SKM-1 (cell line): ENCODE results near the gene KRTAP2-4.
"Not testable (repeated sequence)": the region's sequence is repeated elsewhere in the genome, so short reads cannot be mapped to it uniquely, and the experiment has no call there.

Experiments
- DNase-seq: peaks from one replicate; lab custom pipeline; 2025; ENCODE audit not compliant: unreplicated experiment; lab: John Stamatoyannopoulos, UW

KRTAP2-4 gene

DNA sequence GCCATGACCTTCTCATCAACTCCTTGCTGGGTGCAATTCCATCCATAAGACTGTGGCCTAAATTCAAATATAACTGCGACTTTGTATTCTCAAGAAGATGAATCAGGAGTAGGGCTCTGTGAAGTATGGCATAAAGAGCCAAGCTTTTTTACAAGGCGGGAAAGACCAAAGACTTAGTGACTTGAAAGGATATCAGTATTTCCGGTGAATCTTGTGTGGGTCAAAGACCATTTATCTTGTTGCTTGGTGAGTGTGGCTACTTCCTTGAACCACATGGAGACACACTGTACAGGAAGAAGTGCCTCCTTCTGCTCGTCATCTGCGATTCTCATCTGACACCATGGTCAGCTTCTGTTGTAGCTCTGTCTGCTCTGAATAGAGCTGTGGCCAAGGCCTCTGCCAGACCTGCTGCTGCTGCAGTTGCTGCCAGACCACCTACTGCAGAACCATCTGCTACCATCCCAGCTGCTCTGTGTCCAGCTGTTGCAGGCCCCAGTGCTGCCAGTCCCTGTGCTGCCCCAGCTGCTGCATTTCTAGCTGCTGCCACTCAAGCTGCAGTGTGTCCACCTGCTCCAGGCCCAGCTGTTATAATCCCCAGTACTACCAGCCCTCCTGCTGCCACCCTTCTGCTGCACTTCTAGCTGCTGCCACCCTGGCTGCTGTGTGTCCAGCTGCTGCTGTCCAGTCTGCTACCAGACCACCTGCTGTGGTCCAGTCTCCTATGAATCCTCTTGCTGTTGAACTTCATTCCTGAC, 6.1 kb upstream of the KRTAP2-4 start:
- no peak for DNase-seq

DNA sequence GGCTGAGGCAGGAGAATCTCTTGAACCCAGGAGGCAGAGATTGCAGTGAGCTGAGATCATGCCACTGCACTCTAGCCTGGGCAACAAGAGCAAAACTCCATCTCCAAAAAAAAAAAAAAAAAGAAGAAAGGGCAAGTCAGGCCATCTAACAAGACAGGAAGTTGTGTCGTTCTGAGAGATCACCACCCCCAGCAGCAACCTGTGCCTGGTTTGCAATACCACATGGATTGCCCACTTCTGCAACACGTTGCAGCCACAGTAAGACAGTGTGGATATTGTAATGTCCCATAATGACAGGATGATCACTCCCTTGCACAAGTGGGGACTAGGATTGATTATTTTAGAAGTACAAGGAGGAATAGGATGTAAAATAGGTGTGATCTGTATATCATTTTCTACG, 3.4 kb upstream of the KRTAP2-4 start:
- no peak for DNase-seq

DNA sequence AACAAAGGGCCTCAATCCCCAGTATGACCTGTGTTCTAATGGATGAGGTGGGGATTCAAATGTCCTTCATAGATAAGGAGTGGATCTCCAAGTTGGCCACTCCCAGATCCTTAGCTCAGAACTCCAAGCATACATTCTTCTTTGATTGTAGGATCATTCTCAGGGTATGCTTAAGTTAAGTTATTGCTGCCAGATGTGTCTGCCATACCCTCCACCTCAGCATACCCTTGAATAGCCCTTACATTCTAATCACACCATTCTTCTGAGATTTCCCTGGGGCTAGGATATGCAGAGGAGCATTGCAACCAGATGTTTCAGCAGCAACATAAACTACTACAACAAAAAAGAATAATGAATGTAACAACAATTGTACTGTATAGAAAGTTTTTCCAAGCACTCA, 1.6 kb upstream of the KRTAP2-4 start:
- no peak for DNase-seq

DNA sequence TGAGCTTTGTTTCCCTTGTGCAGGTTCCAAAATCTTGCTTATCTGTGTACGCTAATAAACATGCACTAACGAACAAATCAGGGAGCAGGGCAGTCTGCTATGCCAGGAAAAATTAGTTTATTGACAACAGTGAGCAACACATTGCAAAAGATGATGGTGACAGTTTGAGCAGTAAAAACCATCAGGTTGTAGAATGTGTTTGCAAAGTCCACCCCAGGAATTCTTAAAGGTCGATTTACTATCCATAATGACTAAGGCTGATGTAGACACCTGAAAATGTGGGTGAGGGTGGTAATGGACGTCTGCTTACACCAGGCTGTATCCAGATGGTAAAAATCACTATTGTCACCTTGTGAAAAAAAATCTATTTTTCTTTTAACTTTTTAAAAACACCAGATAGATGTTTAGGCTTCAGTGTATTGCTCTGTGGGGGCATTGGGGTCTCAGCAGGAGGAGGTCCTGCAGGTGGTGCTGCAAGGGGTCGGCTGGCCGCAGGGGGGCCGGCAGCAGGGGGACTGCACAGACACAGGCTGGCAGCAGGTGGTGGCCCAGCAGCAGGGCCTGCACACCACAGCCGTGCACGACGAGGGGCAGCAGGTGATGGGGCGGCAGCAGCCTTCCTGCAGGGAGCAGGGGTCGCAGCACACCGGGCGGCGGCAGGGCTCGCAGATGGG, 526 bp downstream of the KRTAP2-4 start:
- not testable (repeated sequence) for DNase-seq

DNA sequence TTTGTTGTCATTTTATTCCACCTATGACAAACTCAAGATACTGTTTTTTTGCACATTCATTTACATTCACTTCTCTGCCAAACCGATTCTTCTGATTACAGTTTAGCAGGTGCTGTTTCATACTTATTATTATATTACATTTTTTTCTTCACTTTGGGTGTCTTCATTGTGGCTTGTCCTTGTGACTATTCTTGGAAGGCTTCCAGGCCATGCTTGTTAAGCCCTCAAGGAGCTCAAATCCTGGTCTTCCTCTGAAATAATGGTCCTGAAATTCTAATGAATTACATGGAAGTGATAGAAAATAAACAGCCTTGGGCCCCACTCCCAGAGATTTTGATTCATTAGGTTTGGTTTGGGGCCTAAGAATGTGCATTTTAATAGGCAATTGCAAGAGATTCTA, 1.4 kb downstream of the KRTAP2-4 start:
- no peak for DNase-seq

DNA sequence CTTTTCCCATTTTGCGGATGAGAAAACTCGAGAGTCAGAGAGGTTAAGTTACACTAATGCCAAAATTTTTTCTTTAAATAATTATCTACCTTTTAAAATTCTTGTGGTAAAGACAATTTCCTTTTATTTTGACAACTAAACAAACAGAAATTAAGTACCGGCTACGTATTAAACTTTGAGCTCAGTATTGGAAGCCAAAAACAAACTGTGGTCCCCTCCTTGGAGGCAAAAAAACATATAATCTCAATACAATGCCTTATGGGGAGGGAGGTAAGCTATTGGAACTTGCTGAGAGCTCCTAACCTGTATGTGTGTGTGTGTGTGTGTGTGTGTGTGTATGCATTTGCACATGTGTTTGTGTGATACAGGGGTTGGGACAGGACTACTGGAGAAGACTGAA, 2.2 kb downstream of the KRTAP2-4 start:
- no peak for DNase-seq

DNA sequence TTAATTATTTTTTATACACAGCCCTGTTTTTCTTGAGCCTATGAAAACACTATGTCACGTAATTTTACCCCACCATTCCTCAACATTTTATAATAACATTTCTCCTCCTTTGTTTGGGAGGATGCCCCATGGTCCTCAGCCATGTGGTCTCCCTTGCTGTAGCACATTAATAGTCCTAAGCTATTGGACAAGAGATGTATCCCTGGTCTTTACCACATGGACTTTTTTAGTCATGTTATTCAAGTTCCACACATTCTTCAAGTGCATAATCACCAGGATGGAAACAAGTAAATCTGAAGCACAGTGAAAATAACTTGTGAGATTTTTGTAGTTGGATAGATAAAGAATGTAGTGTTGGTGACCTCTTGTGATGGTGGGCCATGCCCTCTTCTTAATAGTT, 3.7 kb downstream of the KRTAP2-4 start:
- no peak for DNase-seq

DNA sequence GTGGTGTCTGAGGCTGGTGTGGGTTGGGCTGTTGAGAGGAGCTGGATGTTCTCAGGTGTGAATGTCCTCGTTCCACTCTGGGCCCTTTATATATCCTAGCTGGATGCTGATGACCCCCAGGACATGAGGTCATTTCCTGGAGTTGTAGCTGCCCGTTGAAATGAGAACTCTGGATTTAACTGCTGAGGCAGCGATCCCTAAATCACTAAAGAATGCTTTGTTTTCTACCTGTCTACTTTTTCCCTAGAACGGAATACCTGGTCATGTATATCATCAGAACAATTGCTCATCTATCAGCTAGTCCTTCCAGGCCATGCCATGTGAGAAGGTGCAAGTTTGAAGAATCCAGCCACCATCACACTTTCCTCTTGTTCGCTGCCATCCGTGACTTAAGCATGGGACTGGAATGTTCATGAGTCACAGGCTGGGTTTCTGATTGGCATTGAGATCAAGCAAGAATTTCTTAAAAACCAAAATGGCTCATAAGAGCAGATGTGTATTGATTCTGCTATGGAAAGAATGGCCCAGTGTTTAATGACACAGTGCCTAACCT, 5.6 kb downstream of the KRTAP2-4 start, which contains the start of gene KRTAP2-3:
KRTAP2-3 (minus strand) TSS at position 63 of the 553 bp plus-strand sequence. CDS start 64 bp downstream, outside the sequence.
- DNase-seq = no peak

DNA sequence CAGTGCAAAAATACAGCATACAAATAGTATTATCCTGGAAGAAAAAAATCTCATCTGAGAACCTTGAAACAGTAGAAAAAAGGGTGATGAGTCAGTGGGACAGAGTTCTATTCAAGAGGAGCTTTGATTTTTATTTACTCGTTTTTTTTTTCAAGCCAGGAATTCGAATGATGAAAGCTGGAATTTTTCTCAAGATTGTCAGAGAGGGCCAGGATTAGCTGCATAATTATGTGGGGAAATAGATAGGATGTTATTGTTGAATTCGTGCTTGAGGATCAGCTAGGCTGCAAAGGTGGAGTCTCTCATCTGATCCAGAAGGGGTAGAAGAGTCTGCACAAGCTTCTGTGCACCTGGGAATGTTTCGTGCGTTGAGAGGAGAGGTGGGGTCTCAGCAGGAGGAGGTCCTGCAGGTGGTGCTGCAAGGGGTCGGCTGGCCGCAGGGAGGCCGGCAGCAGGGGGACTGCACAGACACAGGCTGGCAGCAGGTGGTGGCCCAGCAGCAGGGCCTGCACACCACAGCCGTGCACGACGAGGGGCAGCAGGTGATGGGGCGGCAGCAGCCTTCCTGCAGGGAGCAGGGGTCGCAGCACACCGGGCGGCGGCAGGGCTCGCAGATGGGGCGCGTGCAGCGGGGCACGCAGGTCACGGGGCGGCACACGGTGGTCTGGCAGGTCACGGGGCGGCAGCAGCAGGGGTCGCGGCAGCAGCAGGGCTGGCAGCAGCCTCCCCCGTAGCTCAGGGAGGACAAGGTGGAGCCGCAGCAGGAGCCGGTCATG, 6.2 kb downstream of the KRTAP2-4 start:
- not testable (repeated sequence) for DNase-seq

DNA sequence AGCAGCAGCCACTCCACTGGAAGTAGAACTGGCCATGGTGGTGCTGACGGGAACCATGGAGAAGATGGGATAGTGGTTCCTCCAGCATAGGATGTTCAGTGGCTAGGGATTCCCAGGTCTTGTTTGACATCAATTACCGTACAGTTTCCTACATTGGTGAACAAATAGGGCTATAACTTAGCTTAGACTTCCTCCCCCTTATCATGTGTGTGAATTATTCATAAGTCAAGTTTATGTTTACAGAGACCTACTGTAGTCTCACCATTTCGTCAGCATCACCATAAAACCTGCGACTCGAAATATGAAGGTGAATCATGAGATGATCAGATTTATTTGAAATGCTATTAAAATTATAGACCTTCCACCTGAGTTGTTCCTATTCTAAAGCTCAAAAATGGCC, 6.9 kb downstream of the KRTAP2-4 start:
- DNase-seq = no peak

DNA sequence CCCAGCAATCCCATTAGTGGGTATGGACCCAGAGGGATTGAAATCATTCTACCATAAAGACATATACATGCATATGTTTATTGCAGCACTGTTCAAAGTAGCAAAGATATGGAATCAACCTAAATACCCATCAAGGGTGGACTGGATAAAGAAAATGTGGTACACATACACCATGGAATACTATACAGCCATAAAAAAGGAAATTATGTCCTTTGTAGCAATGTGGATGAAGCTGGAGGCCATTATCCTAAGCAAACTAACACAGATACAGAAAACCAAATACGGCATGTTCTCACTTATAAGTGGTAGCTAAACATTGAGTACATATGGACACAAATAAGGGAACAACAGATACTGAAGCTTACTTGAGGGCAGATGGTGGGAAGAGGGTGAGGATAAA, 8.1 kb downstream of the KRTAP2-4 start:
- no peak for DNase-seq

DNA sequence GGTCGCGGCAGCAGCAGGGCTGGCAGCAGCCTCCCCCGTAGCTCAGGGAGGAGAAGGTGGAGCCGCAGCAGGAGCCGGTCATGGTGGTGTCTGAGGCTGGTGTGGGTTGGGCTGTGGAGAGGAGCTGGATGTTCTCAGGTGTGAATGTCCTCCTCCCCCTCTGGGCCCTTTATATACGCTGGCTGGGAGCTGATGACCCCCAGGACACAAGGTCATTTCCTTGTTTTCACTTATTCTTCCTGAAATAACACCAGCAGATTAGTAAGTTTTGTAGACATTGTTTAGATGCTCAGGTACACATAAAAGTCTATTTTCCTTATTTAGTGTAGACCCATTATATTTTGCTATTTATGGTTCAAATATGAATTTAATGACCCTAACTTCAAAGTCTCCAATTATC, 10.5 kb downstream of the KRTAP2-4 start, which contains the start of gene KRTAP2-2:
KRTAP2-2 (minus strand) TSS at position 101 of the 400 bp plus-strand sequence; CDS start at position 82, 19 bp downstream.
- not testable (repeated sequence) for DNase-seq

DNA sequence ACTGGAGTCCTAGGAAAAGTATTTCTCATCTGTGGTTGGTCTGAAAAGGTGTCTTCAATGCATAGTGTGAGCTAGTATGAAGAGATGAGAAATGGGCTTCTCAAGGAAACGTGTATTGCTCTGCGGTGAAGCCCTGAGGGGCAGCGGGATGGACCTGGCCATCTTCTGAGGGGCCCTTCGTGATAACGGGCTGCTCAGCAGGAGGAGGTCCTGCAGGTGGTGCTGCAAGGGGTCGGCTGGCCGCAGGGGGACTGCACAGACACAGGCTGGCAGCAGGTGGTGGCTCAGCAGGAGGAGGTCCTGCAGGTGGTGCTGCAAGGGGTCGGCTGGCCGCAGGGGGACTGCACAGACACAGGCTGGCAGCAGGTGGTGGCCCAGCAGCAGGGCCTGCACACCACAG, 11.1 kb downstream of the KRTAP2-4 start:
- not testable (repeated sequence) for DNase-seq

DNA sequence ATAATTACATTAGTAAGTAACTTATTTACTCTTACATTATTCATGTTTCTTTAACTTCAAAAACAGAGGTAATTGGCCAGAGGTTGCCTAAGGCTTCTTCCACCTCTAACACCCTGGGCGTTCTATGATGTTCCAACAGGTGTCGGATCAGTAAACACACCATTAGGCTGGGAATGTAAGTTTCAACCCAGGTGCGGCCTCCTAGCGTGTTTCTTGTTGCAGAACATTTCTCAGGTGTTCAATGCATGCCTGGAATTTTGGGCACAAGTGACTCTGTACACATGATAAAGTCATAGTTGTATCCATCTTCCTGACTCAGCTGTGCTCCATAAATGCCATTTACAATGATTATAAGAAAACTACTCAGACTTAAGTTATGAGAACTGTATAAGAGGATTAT, 11.7 kb downstream of the KRTAP2-4 start:
- DNase-seq = no peak

DNA sequence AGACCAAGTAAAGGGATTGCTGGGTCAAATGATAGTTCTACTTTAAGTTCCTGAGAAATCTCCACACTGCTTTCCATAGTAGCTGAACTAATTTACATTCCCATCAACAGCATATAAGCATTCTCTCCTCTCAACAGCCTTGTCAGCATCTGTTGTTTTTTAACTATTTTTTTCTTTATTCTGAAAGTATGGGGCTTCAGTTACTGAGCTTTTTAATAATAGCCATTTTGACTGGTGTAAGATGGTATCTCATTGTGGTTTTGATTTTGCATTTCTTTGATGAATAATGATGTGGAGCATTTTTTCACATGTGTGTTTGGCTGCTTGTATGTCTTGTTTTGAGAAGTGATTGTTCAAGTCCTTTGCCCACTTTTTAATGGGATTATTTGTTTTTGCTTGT, 13.1 kb downstream of the KRTAP2-4 start:
- DNase-seq = no peak

DNA sequence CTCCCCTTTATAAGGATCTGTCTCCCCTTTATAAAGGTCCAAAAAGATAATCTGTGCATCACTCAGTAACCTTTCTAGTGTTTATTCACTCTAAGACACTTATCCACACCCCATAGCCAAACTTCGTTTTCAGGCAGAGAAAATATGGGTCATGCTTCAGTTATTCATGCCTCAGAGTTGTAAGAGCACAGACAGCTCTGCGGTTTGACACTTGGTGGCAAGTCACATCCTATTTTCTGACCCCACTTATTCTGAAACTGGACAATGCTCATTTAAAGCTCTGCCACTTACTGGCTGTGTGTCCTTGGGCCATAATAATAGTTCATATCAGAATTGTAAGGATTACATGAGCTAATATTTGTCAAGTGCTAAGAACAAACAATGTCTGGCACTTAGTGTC, 16.6 kb downstream of the KRTAP2-4 start:
- DNase-seq = no peak

DNA sequence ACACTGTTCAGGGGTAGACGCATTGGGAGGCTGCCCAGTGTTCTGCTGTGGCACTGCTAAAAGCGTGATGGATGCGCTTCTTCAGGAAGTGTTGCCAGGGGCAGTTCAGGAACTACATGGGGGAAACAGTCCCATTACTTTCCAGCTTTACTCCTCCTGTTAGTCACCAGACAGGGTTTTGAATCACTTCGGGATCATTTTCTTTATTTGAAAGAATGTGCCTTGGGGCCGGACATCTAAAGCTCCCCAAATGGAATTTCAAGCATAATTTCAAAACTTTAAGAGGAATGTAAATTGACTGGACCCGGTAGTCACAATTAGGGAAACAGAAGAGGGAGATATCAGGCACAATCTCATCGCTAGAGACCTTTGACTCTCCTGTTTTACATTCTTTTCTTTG, 17.2 kb downstream of the KRTAP2-4 start:
- DNase-seq = no peak

DNA sequence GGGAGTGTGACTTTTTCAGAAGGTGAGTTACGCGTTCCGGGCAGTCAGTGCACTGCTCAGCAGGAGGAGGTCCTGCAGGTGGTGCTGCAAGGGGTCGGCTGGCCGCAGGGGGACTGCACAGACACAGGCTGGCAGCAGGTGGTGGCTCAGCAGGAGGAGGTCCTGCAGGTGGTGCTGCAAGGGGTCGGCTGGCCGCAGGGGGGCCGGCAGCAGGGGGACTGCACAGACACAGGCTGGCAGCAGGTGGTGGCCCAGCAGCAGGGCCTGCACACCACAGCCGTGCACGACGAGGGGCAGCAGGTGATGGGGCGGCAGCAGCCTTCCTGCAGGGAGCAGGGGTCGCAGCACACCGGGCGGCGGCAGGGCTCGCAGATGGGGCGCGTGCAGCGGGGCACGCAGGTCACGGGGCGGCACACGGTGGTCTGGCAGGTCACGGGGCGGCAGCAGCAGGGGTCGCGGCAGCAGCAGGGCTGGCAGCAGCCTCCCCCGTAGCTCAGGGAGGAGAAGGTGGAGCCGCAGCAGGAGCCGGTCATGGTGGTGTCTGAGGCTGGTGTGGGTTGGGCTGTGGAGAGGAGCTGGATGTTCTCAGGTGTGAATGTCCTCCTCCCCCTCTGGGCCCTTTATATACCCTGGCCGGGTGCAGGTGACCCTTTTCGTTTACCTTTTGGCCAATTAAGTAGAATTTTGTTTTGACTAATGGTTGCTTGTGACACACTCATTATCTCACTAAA, 18.8 kb downstream of the KRTAP2-4 start, which contains the start of gene KRTAP2-1:
KRTAP2-1 (minus strand) TSS at position 582 of the 731 bp plus-strand sequence; CDS start at position 533, 49 bp downstream.
- DNase-seq = not testable (repeated sequence)

DNA sequence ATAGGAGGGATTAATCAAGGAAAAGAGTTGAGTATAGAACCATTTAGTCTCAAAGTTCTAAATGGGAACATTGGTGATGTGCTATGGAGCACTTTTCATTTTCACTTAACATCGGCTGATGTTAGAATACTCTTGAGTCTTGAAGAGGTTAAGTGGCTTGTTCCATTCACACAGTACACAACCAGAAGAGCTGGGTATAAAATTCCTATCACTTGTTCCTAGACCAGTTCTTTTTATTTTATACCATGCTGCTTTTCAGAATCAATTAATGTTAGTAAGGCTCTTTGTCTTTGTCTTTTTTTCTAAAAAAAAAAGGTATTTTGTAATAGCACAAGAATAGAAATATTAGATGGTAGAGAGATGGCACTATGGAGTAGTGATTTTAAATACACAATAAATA, 22.7 kb downstream of the KRTAP2-4 start:
- DNase-seq = no peak

DNA sequence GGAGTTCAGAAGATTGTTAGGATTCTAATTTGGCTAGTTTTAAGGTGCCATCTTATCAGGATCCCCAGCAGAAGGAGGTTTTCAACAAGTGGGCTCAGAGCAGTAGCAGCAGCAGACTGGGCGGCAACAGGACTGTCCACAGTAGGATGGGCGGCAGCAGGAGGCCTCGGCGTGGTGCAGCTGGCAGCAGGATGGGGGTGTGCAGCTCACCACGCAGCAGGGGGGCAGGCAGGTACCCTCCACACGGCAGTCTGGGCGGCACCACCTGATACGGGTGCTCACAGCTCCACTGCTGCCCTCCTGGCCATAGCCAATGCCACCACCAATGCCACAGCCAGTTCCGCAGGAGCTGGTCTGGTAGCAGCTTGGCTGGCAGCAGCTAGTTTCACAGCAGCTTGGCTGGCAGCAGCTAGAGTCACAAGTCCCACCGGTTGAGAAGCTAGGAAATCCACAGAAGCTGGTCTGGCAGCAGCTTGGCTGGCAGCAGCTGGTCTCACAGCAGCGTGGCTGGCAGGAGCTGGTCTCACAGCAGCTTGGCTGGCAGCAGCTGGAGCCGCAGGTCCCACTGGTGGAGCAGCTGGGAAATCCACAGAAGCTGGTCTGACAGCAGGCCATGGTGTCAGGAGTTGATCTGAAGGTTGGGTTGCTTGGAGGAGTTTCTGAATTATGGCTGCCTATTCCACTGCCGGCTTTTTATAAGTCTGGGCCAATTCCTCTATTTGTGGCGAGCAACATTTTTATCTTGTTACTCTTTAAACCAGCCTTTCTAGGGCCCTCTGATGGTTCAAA, 24.7 kb downstream of the KRTAP2-4 start, which contains the start of gene KRTAP1-1:
KRTAP1-1 (minus strand) TSS at position 668 of the 789 bp plus-strand sequence; CDS start at position 615, 53 bp downstream.
- not testable (repeated sequence) for DNase-seq
